K562 (cell line): ENCODE data around the gene ADAMTS2. TPM values are rescaled to one million over a fixed set of nuclear protein-coding genes. Genes with fewer than 3 reads are reported as not detected.

Source experiments
- ATAC-seq: fragments of 200-7000 bp; cut with Tn5 transposase; 3 replicates; pipeline ENCODE4 v1.9.1; 2020; ENCODE audit warnings: moderate library complexity
- BruUV-seq: library from RNA; stranded (reverse); fragments of 400-500 nt; replicated peaks from 2 replicates; lab custom pipeline; 2021; lab: Mats Ljungman, UMichigan
- CTCF ChIA-PET: fragments of 300-600 bp; formaldehyde crosslinking; extraction: SDS; loops from one replicate; lab custom pipeline; 2021; ENCODE audit warnings: low intra/inter-chr PET ratio; lab: Yijun Ruan, JAX
- POLR2A ChIA-PET: fragments of 300-600, 350-650 bp; sonication (Branson Sonifier 250); formaldehyde crosslinking; extraction: SDS; loops from one replicate; lab custom pipeline; 2021; ENCODE audit warnings: antibody characterized with exemption, inconsistent platforms; lab: Yijun Ruan, JAX
- DNase-seq, 4 experiments: peaks; one replicate each; pipeline versions ENCODE4 v3.0.0 to v3.0.0-alpha.2; 2011 to 2018; ENCODE audit warnings: low spot score in 3 of 4, mixed read lengths in 3 of 4; ENCODE audit errors: extremely low read depth in 1 of 4
- FAIRE-seq: peaks from 2 replicates; lab custom pipeline; 2011; peaks lifted over from hg19 to GRCh38; lab: Jason Lieb, UNC
- H2AFZ ChIP-seq: 2 replicates; pipeline ENCODE4 v1.6.0; 2011; ENCODE audit warnings: low read depth, low read length, control low read depth, inconsistent platforms
- H3K27ac ChIP-seq: fragments of 200-600 bp; 3 replicates; pipeline ENCODE4 v1.8.0; 2011; ENCODE audit warnings: low read depth, mild to moderate bottlenecking, control low read depth, inconsistent platforms, low read length, moderate library complexity, mixed read lengths; ENCODE audit errors: extremely low read depth
- H3K27me3 ChIP-seq, 2 experiments: fragments of 300-600 bp in 1 of 2; 2 replicates in 1 of 2; 3 replicates in 1 of 2; pipeline versions ENCODE4 v1.6.0 to v1.8.0; 2011; ENCODE audit warnings: inconsistent platforms in 2 of 2, low read length in 2 of 2, mild to moderate bottlenecking in 1 of 2, mixed read lengths in 1 of 2, moderate library complexity in 1 of 2; ENCODE audit not compliant: control insufficient read depth in 2 of 2, insufficient read depth in 2 of 2
- H3K36me3 ChIP-seq: fragments of 300-600 bp; 3 replicates; pipeline ENCODE4 v1.8.0; 2011; ENCODE audit warnings: mild to moderate bottlenecking, low read length, inconsistent platforms; ENCODE audit not compliant: control insufficient read depth, insufficient read depth
- H3K4me1 ChIP-seq, 2 experiments: fragments of 200-600 bp in 1 of 2; replicated peaks in 1 of 2; 2 replicates in 1 of 2; 3 replicates in 1 of 2; pipeline versions ENCODE4 v1.5.1 to v1.8.0; 2011; ENCODE audit warnings: inconsistent platforms in 2 of 2, low read length in 2 of 2, mild to moderate bottlenecking in 1 of 2, mixed read lengths in 1 of 2, moderate library complexity in 1 of 2; ENCODE audit not compliant: control insufficient read depth in 2 of 2, insufficient read depth in 2 of 2
- H3K4me2 ChIP-seq: 2 replicates; pipeline ENCODE4 v1.6.1; 2011; ENCODE audit warnings: low read length, control low read depth, inconsistent platforms, mixed read lengths; ENCODE audit not compliant: insufficient read depth
- H3K4me3 ChIP-seq: fragments of 200-600 bp; sonication (generic), shearing (Covaris generic); 2 replicates; pipeline ENCODE4 v1.5.1; 2016; ENCODE audit warnings: control low read depth, inconsistent platforms
- H3K79me2 ChIP-seq: fragments of 200-600 bp; 3 replicates; pipeline ENCODE4 v1.8.0; 2011; ENCODE audit warnings: low read length, inconsistent platforms; ENCODE audit not compliant: control insufficient read depth, insufficient read depth
- H3K9ac ChIP-seq, 2 experiments: 2 replicates each; pipeline versions ENCODE4 v1.6.0 to v1.6.1; 2011; ENCODE audit warnings: low read depth in 2 of 2, low read length in 2 of 2, control low read depth in 1 of 2, inconsistent platforms in 1 of 2, mild to moderate bottlenecking in 1 of 2, mixed read lengths in 1 of 2; ENCODE audit not compliant: insufficient read depth in 1 of 2
- H3K9me1 ChIP-seq: one replicate; pipeline ENCODE4 v1.6.0; 2011; ENCODE audit warnings: inconsistent platforms, mild to moderate bottlenecking, low read length, moderate library complexity; ENCODE audit not compliant: control insufficient read depth, insufficient read depth
- H3K9me3 ChIP-seq: replicated peaks from 2 replicates; pipeline ENCODE4 v1.5.1; 2011; ENCODE audit warnings: low read depth, low read length, inconsistent platforms; ENCODE audit not compliant: control insufficient read depth, insufficient read depth
- H4K20me1 ChIP-seq: replicated peaks from 2 replicates; pipeline ENCODE4 v1.6.1; 2011; ENCODE audit warnings: low read length, inconsistent platforms, mixed read lengths; ENCODE audit not compliant: control insufficient read depth, insufficient read depth
- GABPB2 ChIP-seq: fragments of 250-450 bp; sonication (Bioruptor Pico); conservative IDR thresholded peaks from 2 replicates; pipeline ENCODE4 v1.5.1; 2021; ENCODE audit warnings: mild to moderate bottlenecking
- MAFG ChIP-seq: fragments of 450-650 bp; conservative IDR thresholded peaks from 2 replicates; pipeline ENCODE4 v1.6.1; 2016; ENCODE audit warnings: missing genetic modification characterization, missing compliant biosample characterization
- MCM2 ChIP-seq: fragments of 450-650 bp; IDR thresholded peaks from 2 replicates; pipeline ENCODE4 v1.6.1; 2017; ENCODE audit warnings: low read depth, mild to moderate bottlenecking
- POLR2B ChIP-seq: fragments of 450-650 bp; IDR thresholded peaks from 2 replicates; pipeline ENCODE4 v1.6.1; 2018; ENCODE audit warnings: low read depth; ENCODE audit not compliant: partially characterized antibody
- SMAD2 ChIP-seq: fragments of 150-350 bp; IDR thresholded peaks from 2 replicates; pipeline ENCODE4 v1.6.1; 2014; ENCODE audit warnings: low read depth, mild to moderate bottlenecking, low read length
- TAF15 ChIP-seq: fragments of 200-400 bp; formaldehyde crosslinking; IDR thresholded peaks from 2 replicates; pipeline ENCODE4 v1.6.1; 2017; ENCODE audit warnings: mild to moderate bottlenecking, low read depth, low read length, moderate library complexity
- ZNF41 ChIP-seq: fragments of 250-450 bp; sonication (Bioruptor Pico); conservative IDR thresholded peaks from 2 replicates; pipeline ENCODE4 v1.4.0; 2020; ENCODE audit warnings: mild to moderate bottlenecking
- ZSCAN32 ChIP-seq: fragments of 450-650 bp; formaldehyde crosslinking; IDR thresholded peaks from 2 replicates; pipeline ENCODE4 v1.4.0; 2020; ENCODE audit warnings: mild to moderate bottlenecking, moderate library complexity
- WGBS: fragments of 100-300 bp; shearing (Covaris generic); methylation state at CpG from one replicate; pipeline ENCODE4 v1.1.6; 2016; ENCODE audit warnings: low coverage, mixed read lengths; ENCODE audit not compliant: insufficient coverage; ENCODE audit errors: missing lambda C conversion rate; 5-methylcytosine and 5-hydroxymethylcytosine counted together
- in situ Hi-C: fragments of 300-500 bp; cut with MboI; formaldehyde crosslinking; loops from 4 replicates; pipeline ENCODE4 v1.15.0; 2018; ENCODE audit warnings: inconsistent platforms, mixed read lengths
- intact Hi-C: fragments of 100-400 bp; cut with micrococcal nuclease; formaldehyde crosslinking; loops from 2 replicates; pipeline ENCODE4 v1.14.2; 2022
- polyA plus RNA-seq, 8 experiments: library from polyadenylated mRNA; depleted of rRNA in 4 of 8; stranded (reverse) in 5 of 8; unstranded in 3 of 8; fragments of >200 nt; fragmentation: Nextera tagmentation in 2 of 8; fragmentation: Illumina TruSeq in 1 of 8; extraction: Ambion mirVana in 2 of 8; extraction: Trizol in 1 of 8; gene quantifications; 2 replicates each; pipeline versions ENCODE4 v1.2.1 to v1.2.3, GENCODE V29; 2011 to 2014; ENCODE audit warnings: inconsistent platforms in 1 of 8, missing spikeins in 1 of 8
- total RNA-seq, 7 experiments: library from RNA; depleted of rRNA in 6 of 7; stranded (reverse); fragments of >200 nt in 6 of 7; fragmentation: Illumina TruSeq in 2 of 7; extraction: Trizol in 2 of 7; gene quantifications; 2 replicates each; pipeline versions ENCODE4 v1.2.1 to v1.2.3, GENCODE V29; 2011 to 2021; ENCODE audit warnings: low replicate concordance in 1 of 7
- TF ChIP-seq, protein P1 (sequence below): fragments of 450-650 bp; IDR thresholded peaks from 2 replicates; pipeline ENCODE4 v1.7.0; 2016; ENCODE audit warnings: borderline replicate concordance
- TF ChIP-seq, protein P2 (sequence below): sonication (generic); IDR thresholded peaks from 2 replicates; pipeline ENCODE4 v1.6.1; 2016
- TF ChIP-seq, protein P3 (sequence below): fragments of 450-650 bp; IDR thresholded peaks from 2 replicates; pipeline ENCODE4 v1.6.1; 2016; ENCODE audit warnings: low read depth, mild to moderate bottlenecking, moderate library complexity

Gene ADAMTS2
- total and polyA plus RNA-seq, 9 of the 15 experiments (the other 6 are each of a cell fraction or from before 2014, with no cell fraction given) = not detected

DNA sequence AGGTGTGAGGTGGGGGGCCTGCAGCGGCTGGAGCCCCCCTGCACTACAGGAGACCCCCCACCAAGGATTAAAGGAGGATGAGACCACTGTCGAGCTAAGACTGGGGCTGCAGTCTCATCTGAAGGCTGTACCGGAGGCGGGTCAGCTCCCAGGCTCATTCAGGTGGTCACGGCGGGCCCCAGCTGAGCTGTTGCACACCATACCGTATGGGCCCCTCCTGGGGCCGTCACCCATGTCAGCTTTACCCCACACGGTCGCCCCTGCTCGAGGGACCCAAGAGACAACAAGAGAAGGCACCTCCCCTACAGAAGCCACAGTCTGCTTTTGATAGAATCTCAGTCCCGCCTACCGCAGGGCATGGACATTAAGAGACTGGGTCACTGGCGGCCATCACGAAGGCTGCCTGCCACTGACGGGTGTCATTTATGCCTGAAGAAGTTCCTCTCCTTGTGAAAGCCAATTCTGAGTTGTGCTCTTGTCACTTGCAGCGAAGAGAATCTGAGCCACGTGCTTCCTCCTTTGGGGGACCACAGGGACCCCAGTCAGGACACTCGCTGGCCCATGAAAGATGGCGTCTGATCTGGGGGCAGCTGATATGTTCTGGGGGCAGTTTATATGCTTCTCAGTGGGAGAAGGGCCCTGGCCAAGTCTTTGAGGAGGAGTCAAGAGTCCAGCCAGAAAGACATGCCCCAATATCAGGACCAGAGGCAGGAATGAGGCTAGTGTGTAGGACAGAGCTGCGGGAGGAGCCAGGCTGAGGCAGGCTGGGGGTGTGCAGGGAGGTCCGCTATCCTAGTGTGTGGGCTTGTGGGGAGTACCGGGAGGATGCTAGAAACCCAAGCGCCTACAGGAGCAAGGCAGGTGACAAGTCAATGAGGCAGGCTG is 182.7 kb downstream of the ADAMTS2 start:
- Histone ChIP-seq H3K4me2 (no peak overlapping the region), H3K9me3 (no peaks in the 10 kb centered on the region), H3K4me1 (peaks cover 0 to 13% of the 10 kb centered on the region in 2 experiments; a peak in 2 of 5 replicates), H3K27ac (no peak overlapping the region), H4K20me1 (no peaks in the 10 kb centered on the region; the same call in 1 of the 2 replicates), H3K79me2 (no peaks in the 10 kb centered on the region), H3K9ac (no peak overlapping the region), H3K4me3 (no peak overlapping the region), H3K36me3 (no peaks in the 10 kb centered on the region), H2AFZ (no peak overlapping the region), H3K27me3 (peaks cover 3 to 71% of the 10 kb centered on the region in 2 experiments; a peak in 3 of 5 replicates), H3K9me1 (no peaks in the 10 kb centered on the region)
- intact Hi-C loops = no loop called here
- CTCF ChIA-PET = no interaction called here
- WGBS = 0% methylated on average over 24 of the region's 24 CpGs
- no peak for FAIRE-seq
- TF ChIP-seq, protein P1, sequence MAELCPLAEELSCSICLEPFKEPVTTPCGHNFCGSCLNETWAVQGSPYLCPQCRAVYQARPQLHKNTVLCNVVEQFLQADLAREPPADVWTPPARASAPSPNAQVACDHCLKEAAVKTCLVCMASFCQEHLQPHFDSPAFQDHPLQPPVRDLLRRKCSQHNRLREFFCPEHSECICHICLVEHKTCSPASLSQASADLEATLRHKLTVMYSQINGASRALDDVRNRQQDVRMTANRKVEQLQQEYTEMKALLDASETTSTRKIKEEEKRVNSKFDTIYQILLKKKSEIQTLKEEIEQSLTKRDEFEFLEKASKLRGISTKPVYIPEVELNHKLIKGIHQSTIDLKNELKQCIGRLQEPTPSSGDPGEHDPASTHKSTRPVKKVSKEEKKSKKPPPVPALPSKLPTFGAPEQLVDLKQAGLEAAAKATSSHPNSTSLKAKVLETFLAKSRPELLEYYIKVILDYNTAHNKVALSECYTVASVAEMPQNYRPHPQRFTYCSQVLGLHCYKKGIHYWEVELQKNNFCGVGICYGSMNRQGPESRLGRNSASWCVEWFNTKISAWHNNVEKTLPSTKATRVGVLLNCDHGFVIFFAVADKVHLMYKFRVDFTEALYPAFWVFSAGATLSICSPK = no peak
- TF ChIP-seq ZSCAN32 (CRISPR knock-in tag) (no peak), TAF15 (no peak), POLR2B (no peak), ZNF41 (no peak), MCM2 (no peak), MAFG (tag) (no peak), GABPB2 (CRISPR knock-in tag) (no peak), SMAD2 (no peak)
- TF ChIP-seq, protein P2, sequence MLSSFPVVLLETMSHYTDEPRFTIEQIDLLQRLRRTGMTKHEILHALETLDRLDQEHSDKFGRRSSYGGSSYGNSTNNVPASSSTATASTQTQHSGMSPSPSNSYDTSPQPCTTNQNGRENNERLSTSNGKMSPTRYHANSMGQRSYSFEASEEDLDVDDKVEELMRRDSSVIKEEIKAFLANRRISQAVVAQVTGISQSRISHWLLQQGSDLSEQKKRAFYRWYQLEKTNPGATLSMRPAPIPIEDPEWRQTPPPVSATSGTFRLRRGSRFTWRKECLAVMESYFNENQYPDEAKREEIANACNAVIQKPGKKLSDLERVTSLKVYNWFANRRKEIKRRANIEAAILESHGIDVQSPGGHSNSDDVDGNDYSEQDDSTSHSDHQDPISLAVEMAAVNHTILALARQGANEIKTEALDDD = no peak
- TF ChIP-seq, protein P3, sequence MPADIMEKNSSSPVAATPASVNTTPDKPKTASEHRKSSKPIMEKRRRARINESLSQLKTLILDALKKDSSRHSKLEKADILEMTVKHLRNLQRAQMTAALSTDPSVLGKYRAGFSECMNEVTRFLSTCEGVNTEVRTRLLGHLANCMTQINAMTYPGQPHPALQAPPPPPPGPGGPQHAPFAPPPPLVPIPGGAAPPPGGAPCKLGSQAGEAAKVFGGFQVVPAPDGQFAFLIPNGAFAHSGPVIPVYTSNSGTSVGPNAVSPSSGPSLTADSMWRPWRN = no peak
- POLR2A ChIA-PET = interaction anchor here (0.6 to 0.7 kb wide), 2 partner anchors 25 to 127 kb away, joined by 3 read pairs; no protein-coding TSS in a partner anchor
- in situ Hi-C loops = no loop called here
- BruUV-seq = no TSS peak
- no peak for DNase-seq
- ATAC-seq = no peak
